ENCODE measurements around the gene TTLL11.
A peak's percentile ranks its signal among the peaks of the same experiment; 100 is the strongest.

TTLL11 gene

DNA sequence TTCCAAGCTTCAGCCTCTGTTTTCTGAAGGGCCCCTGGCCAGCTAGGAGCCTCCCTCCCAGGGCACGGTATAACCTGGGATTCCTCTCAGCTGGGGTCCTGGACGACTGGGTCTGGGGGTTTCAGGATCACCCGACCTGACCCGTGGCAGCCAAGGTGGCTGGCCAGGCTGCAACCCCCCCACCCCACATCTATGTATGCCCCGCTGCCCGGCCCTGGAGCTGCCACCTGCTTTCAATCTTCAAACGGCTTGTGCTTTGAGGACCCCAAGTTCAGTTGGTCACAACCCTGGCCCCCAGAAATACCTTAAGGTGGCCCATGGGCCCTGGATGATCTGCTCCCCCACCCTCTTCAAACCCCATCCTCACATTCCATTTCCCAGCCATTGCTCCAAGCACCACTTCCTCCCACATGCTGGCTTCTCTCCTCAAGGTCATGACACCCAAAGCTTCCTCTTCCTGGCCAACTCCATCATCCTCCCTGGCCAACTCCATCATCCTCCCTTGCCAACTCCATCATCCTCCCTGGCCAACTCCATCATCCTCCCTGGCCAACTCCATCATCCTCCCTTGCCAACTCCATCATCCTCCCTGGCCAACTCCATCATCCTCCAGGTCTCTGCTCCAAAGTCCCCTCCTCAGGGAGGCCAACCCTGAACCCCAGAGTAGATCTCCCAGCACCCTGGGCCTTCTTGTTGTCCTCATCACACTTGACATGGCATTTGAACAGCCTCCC, 17.2 kb upstream of the TTLL11 start:
- Histone ChIP-seq H3K18ac (ENCODE audit: low read length) (no peak overlapping the region), H2BK5ac (ENCODE audit: low read length) (no peak overlapping the region), H3K36me3 (ENCODE audit: control insufficient read depth, insufficient read depth, low read length) (no peaks in the 10 kb centered on the region), H3K9ac (ENCODE audit: low read length) (no peak overlapping the region), H3K56ac (ENCODE audit: low read length) (no peak overlapping the region), H4K5ac (ENCODE audit: low read length) (no peak overlapping the region), H4K8ac (ENCODE audit: low read depth, low read length) (no peak overlapping the region), H3K27me3 (ENCODE audit: insufficient read depth, low read length, poor library complexity) (no peaks in the 10 kb centered on the region), H3K4me1 (ENCODE audit: control insufficient read depth, low read depth, low read length) (no peaks in the 10 kb centered on the region), H3K4me2 (ENCODE audit: low read length) (no peak overlapping the region), H3K79me1 (ENCODE audit: low read length) (no peaks in the 10 kb centered on the region), H2AK5ac (ENCODE audit: low read length) (no peak overlapping the region), H3K27ac (ENCODE audit: low read depth, low read length) (no peak overlapping the region), H2BK15ac (replicated peaks; ENCODE audit: low read depth) (no peak overlapping the region), H3K79me2 (ENCODE audit: control insufficient read depth, insufficient read depth, low read length) (no peaks in the 10 kb centered on the region), H3K4ac (ENCODE audit: low read depth, low read length) (no peak overlapping the region), H3K4me3 (ENCODE audit: low read length) (no peak overlapping the region), H3K23ac (ENCODE audit: low read length) (no peak overlapping the region), H2BK120ac (ENCODE audit: low read depth, low read length) (no peak overlapping the region)
- WGBS (ENCODE audit: extremely low coverage, insufficient coverage, low lambda C conversion rate) = no CpG with 5 or more reads among the region's 7 CpGs
- no peak for DNase-seq

GRCh38 chr9:122109035-122109813, 16.1 kb upstream of the TTLL11 start:
- no CpG with 5 or more reads among the region's 3 CpGs for WGBS (ENCODE audit: extremely low coverage, insufficient coverage, low lambda C conversion rate)

GRCh38 chr9:122107291-122107805, 14.2 kb upstream of the TTLL11 start:
- no CpG with 5 or more reads among the region's 7 CpGs for WGBS (ENCODE audit: extremely low coverage, insufficient coverage, low lambda C conversion rate)

More at GRCh38 chr9:122109035-122109813, 16.1 kb upstream of the TTLL11 start:
- no peaks in the 10 kb centered on the region for H3K79me2 ChIP-seq (ENCODE audit: control insufficient read depth, insufficient read depth, low read length)
- H3K4me2 ChIP-seq (ENCODE audit: low read length) = no peak overlapping the region
- no peak overlapping the region for H3K9ac ChIP-seq (ENCODE audit: low read length)
- H3K23ac ChIP-seq (ENCODE audit: low read length) = no peak overlapping the region
- no peaks in the 10 kb centered on the region for H3K79me1 ChIP-seq (ENCODE audit: low read length)
- no peak overlapping the region for H2BK5ac ChIP-seq (ENCODE audit: low read length)
- H3K4me1 ChIP-seq (ENCODE audit: control insufficient read depth, low read depth, low read length) = no peaks in the 10 kb centered on the region
- H2BK15ac ChIP-seq (replicated peaks; ENCODE audit: low read depth) = no peak overlapping the region
- no peak overlapping the region for H3K56ac ChIP-seq (ENCODE audit: low read length)
- H3K4ac ChIP-seq (ENCODE audit: low read depth, low read length) = no peak overlapping the region
- no peak overlapping the region for H4K8ac ChIP-seq (ENCODE audit: low read depth, low read length)
- H3K27ac ChIP-seq (ENCODE audit: low read depth, low read length) = no peak overlapping the region
- no peaks in the 10 kb centered on the region for H3K36me3 ChIP-seq (ENCODE audit: control insufficient read depth, insufficient read depth, low read length)
- H3K18ac ChIP-seq (ENCODE audit: low read length) = no peak overlapping the region
- H3K27me3 ChIP-seq (ENCODE audit: insufficient read depth, low read length, poor library complexity) = no peaks in the 10 kb centered on the region
- no peak overlapping the region for H3K4me3 ChIP-seq (ENCODE audit: low read length)
- H4K5ac ChIP-seq (ENCODE audit: low read length) = no peak overlapping the region
- no peak overlapping the region for H2BK120ac ChIP-seq (ENCODE audit: low read depth, low read length)
- no peak overlapping the region for H2AK5ac ChIP-seq (ENCODE audit: low read length)
- DNase-seq = no peak

GRCh38 chr9:122106576-122106975, 13.5 kb upstream of the TTLL11 start:
- Histone ChIP-seq H3K4ac (ENCODE audit: low read depth, low read length) (no peak overlapping the region), H3K9ac (ENCODE audit: low read length) (no peak overlapping the region), H3K23ac (ENCODE audit: low read length) (no peak overlapping the region), H3K27ac (ENCODE audit: low read depth, low read length) (no peak overlapping the region), H3K4me3 (ENCODE audit: low read length) (no peak overlapping the region), H2BK5ac (ENCODE audit: low read length) (no peak overlapping the region), H2BK15ac (replicated peaks; ENCODE audit: low read depth) (no peak overlapping the region), H2AK5ac (ENCODE audit: low read length) (no peak overlapping the region), H3K79me2 (ENCODE audit: control insufficient read depth, insufficient read depth, low read length) (no peaks in the 10 kb centered on the region), H3K27me3 (ENCODE audit: insufficient read depth, low read length, poor library complexity) (no peaks in the 10 kb centered on the region), H3K79me1 (ENCODE audit: low read length) (no peaks in the 10 kb centered on the region), H2BK120ac (ENCODE audit: low read depth, low read length) (no peak overlapping the region), H4K5ac (ENCODE audit: low read length) (no peak overlapping the region), H3K56ac (ENCODE audit: low read length) (no peak overlapping the region), H3K4me1 (ENCODE audit: control insufficient read depth, low read depth, low read length) (no peaks in the 10 kb centered on the region), H3K36me3 (ENCODE audit: control insufficient read depth, insufficient read depth, low read length) (no peaks in the 10 kb centered on the region), H3K18ac (ENCODE audit: low read length) (no peak overlapping the region), H3K4me2 (ENCODE audit: low read length) (no peak overlapping the region), H4K8ac (ENCODE audit: low read depth, low read length) (no peak overlapping the region)
- WGBS (ENCODE audit: extremely low coverage, insufficient coverage, low lambda C conversion rate) = no CpG with 5 or more reads among the region's 2 CpGs
- no peak for DNase-seq

More at GRCh38 chr9:122107291-122107805, 14.2 kb upstream of the TTLL11 start:
- Histone ChIP-seq H4K5ac (ENCODE audit: low read length) (no peak overlapping the region), H3K27me3 (ENCODE audit: insufficient read depth, low read length, poor library complexity) (no peaks in the 10 kb centered on the region), H2BK15ac (replicated peaks; ENCODE audit: low read depth) (no peak overlapping the region), H3K79me2 (ENCODE audit: control insufficient read depth, insufficient read depth, low read length) (no peaks in the 10 kb centered on the region), H3K4me1 (ENCODE audit: control insufficient read depth, low read depth, low read length) (no peaks in the 10 kb centered on the region), H3K23ac (ENCODE audit: low read length) (peak overlapping the region; percentile 45), H3K4me3 (ENCODE audit: low read length) (no peak overlapping the region), H3K18ac (ENCODE audit: low read length) (no peak overlapping the region), H2BK120ac (ENCODE audit: low read depth, low read length) (no peak overlapping the region), H3K4me2 (ENCODE audit: low read length) (no peak overlapping the region), H3K36me3 (ENCODE audit: control insufficient read depth, insufficient read depth, low read length) (no peaks in the 10 kb centered on the region), H3K9ac (ENCODE audit: low read length) (no peak overlapping the region), H2AK5ac (ENCODE audit: low read length) (no peak overlapping the region), H3K79me1 (ENCODE audit: low read length) (no peaks in the 10 kb centered on the region), H3K27ac (ENCODE audit: low read depth, low read length) (no peak overlapping the region), H2BK5ac (ENCODE audit: low read length) (no peak overlapping the region), H3K56ac (ENCODE audit: low read length) (no peak overlapping the region), H3K4ac (ENCODE audit: low read depth, low read length) (no peak overlapping the region), H4K8ac (ENCODE audit: low read depth, low read length) (no peak overlapping the region)
- DNase-seq = no peak

DNA sequence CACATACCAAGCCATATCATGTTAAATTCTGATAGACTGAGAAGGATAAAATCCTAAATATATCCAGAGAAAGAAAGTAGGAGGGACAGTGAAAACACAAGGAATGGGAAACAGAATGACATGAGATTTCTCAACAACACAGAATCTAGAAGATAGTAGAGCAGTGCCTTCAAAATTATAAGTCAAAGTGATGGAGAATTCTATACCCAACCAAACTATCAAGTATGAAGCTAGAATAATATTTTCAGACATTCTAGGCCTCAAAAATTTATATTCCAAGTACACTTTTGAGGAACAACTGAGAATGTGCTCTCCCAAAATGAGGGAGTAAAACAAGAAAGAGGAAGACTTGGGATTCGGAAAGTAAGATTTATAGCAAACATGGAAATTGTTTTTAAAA, 10.9 kb upstream of the TTLL11 start:
- H3K4me3 ChIP-seq (ENCODE audit: low read length) = no peak overlapping the region
- no peaks in the 10 kb centered on the region for H3K27me3 ChIP-seq (ENCODE audit: insufficient read depth, low read length, poor library complexity)
- no peak overlapping the region for H4K5ac ChIP-seq (ENCODE audit: low read length)
- H2BK120ac ChIP-seq (ENCODE audit: low read depth, low read length) = no peak overlapping the region
- no peak overlapping the region for H2AK5ac ChIP-seq (ENCODE audit: low read length)
- H3K18ac ChIP-seq (ENCODE audit: low read length) = no peak overlapping the region
- H3K36me3 ChIP-seq (ENCODE audit: control insufficient read depth, insufficient read depth, low read length) = no peaks in the 10 kb centered on the region
- no peaks in the 10 kb centered on the region for H3K4me1 ChIP-seq (ENCODE audit: control insufficient read depth, low read depth, low read length)
- H4K8ac ChIP-seq (ENCODE audit: low read depth, low read length) = no peak overlapping the region
- H3K9ac ChIP-seq (ENCODE audit: low read length) = no peak overlapping the region
- DNase-seq = no peak
- H2BK15ac ChIP-seq (replicated peaks; ENCODE audit: low read depth) = no peak overlapping the region
- H3K27ac ChIP-seq (ENCODE audit: low read depth, low read length) = no peak overlapping the region
- H2BK5ac ChIP-seq (ENCODE audit: low read length) = no peak overlapping the region
- H3K4ac ChIP-seq (ENCODE audit: low read depth, low read length) = no peak overlapping the region
- H3K56ac ChIP-seq (ENCODE audit: low read length) = no peak overlapping the region
- H3K79me1 ChIP-seq (ENCODE audit: low read length) = no peaks in the 10 kb centered on the region
- no peaks in the 10 kb centered on the region for H3K79me2 ChIP-seq (ENCODE audit: control insufficient read depth, insufficient read depth, low read length)
- H3K23ac ChIP-seq (ENCODE audit: low read length) = no peak overlapping the region
- H3K4me2 ChIP-seq (ENCODE audit: low read length) = no peak overlapping the region
- no CpG with 5 or more reads among the region's 1 CpG for WGBS (ENCODE audit: extremely low coverage, insufficient coverage, low lambda C conversion rate)
